ENCODE measurements around the gene TRMT1. TPM values are rescaled to one million over a fixed set of nuclear protein-coding genes. Genes with fewer than 3 reads are reported as not detected.
"Not testable (repeated sequence)": the region's sequence is repeated elsewhere in the genome, so short reads cannot be mapped to it uniquely, and the experiment has no call there.

The TRMT1 gene
- total RNA-seq (2014; rRNA removed; shearing (Covaris generic); ENCODE audit: low replicate concordance) = 107 and 166 TPM in 2 replicates

DNA sequence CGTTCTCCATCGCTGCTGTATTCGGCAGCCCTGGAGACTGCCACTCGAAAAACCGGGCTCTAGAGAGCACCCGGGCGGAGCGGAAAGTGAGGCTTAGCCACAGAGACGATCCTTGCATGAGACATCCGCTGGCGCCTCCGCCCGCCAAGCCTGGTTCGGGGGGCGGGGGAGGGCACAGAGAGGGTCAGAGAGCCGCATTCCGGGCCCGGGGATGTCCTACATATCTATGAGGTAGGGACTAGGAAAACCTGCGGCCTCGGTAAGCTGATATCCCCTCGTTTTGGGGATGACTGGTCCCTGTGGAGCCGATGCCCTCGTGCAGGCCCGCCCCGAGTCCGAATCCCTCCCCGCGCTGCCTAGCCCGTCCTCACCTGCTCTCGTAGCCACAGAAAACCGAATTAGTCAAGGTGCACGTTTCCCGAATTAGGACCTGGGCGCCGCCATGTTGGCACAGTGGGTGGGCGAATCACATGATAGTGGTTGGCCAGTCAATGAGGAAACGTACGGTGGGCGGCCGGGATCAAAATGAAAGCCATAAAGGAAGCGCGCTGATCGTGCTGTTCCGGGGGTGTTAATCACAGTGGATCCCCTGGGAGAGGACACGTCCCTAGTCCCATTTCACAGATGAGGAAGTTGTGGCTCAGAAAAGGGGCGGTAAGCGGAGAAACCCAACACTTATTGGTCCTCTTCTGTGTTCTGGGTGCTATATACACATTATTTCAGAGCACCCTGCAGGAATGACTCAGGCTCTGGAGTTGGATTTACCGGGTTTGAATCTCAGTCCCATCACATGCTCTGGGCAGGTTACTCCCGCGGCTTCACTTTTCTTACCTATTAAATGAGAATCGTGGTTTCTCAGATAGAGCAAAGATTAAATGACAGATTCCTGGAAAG, at the start of gene TRMT1:
TSS of gene TRMT1 (minus strand) at position 459 of the 894 bp plus-strand sequence. CDS start at position 118, 341 bp downstream.
- in situ Hi-C loops (cut with HindIII; ENCODE audit: low pct_unique_long_range_greater_than_20kb, low sequenced_read_pairs) = no loop called here
- peak; percentile 91 for DNase-seq (ENCODE audit: low read depth)

DNA sequence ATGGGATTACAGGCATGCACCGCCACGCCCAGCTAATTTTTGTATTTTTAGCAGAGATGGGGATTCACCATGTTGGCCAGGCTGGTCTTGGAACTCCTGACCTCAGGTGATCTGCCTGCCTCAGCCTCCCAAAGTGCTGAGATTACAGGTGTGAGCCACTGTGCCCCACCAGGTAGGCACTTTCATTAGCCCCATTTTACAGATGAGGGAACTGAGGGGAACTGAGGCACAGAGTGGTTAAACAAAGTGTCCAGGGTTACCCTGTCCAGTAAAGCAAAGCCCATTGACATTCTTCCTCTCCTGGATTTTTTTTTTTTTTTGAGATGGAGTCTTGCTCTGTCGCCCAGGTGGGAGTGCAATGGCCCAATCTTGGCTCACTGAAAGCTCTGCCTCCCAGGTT, 49.6 kb upstream of the TRMT1 start:
- DNase-seq (ENCODE audit: low read depth); in situ Hi-C loops (cut with HindIII; ENCODE audit: low pct_unique_long_range_greater_than_20kb, low sequenced_read_pairs): not testable (repeated sequence)

GRCh38 chr19:13165162-13165997, 48.8 kb upstream of the TRMT1 start:
- peak; percentile 30 for DNase-seq (ENCODE audit: low read depth)
- in situ Hi-C loops (cut with HindIII; ENCODE audit: low pct_unique_long_range_greater_than_20kb, low sequenced_read_pairs) = no loop called here

DNA sequence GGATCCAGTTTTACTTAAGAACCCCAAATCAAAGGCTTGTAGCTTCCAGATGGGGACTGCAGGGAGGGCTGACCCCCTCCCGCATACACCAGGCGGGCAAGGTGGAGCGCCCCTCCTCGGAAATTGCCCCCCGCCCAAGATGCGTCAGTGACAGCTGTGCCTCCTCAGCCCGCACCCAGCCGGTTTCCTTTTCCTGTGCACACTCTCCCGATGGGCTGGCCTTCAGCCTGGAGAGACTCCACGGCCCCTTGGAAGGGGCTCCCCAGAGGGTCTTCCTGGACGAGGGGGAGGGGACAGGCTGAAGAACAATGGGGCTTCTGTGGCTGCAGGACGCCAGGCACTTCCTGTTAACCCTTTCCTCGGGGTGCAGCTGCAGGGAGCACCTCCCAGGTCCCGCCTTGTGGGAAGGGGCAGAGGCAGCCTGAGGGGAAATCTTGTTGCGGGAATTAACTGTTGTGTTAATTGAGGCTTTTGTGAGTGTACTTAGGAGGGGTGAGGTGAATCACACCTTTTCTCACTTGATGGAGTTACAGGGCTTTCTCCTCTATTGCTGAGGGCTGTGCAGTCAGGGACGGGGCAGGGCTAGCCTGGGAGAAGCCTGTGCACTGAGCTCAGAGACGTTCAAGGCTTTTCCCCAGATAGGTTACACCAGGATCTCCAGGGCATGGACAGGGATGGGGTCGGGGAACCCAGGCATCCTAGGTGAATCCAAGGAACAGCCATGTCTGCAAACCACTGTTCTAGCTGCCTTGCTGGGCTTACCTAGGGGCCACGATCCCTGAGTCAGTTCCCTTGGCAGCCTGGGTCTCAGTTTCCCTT, 48.0 kb upstream of the TRMT1 start:
- in situ Hi-C loops (cut with HindIII; ENCODE audit: low pct_unique_long_range_greater_than_20kb, low sequenced_read_pairs) = no loop called here
- DNase-seq (ENCODE audit: low read depth) = peak; percentile 91

GRCh38 chr19:13163609-13164342, 47.2 kb upstream of the TRMT1 start:
- in situ Hi-C loops (cut with HindIII; ENCODE audit: low pct_unique_long_range_greater_than_20kb, low sequenced_read_pairs) = no loop called here
- peak; percentile 97 for DNase-seq (ENCODE audit: low read depth)

DNA sequence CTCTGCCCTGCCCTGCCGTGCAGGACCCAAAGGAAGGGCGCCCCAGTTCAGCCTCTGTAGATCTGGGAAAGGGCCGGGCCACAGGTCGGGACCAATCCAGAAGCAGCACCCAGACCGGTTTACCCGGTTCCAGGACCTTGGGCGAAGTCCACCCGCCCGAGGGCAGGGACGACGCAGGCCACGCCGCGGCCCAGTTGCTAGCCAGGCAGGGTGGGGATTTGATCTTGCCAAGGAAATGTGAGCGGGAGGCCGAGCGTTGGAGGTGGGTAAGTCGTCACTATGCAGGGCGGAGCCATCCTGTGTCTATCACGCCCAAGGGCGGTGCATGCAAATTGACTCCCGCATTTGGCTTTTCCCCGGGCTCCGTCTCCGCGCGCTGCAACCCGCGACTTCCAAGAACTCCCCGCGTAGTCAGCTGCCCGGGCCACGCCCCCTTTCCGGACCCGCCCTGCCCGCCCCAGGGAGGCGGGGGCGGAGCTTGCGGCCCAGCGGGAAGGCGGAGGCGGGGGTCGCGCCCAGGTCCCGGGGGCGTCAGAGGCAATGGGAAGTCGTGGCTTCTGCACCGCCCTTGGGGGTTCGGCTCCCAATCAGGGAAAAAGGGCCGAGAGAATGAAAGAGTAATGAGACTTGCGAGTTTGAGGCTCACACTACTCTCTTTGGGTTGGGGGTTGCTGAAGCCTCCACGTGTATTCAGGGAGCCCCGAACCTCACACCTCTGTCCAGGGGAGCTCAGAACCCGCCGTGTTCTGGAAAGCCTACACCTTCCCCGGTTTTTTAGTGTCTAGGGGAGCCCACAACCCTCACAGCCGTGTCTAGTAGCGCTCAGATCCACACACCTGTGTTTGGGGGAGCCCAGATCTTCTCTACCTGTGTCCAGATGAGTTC, 46.4 kb upstream of the TRMT1 start:
- DNase-seq (ENCODE audit: low read depth) = peak; percentile 97
- in situ Hi-C loops (cut with HindIII; ENCODE audit: low pct_unique_long_range_greater_than_20kb, low sequenced_read_pairs) = no loop called here

DNA sequence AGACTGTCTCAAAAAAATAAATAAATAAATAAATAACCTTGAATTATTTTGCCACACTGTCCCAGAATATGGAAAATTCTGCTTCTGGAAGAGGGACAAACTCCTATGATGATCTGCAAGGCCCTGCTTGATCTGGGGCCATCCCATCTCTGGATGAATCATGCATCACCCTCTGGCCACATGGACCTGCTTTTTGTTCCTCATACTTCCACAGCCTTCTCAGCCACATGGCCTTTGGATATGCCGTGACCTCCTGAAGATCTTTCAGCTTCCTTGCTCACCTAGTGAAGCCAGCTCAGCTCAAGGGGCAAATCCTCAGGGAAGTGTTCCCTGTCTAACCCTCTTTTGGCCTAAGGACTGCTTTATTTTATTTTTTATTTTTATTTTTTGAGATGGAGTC, 44.0 kb upstream of the TRMT1 start:
- in situ Hi-C loops (cut with HindIII; ENCODE audit: low pct_unique_long_range_greater_than_20kb, low sequenced_read_pairs) = no loop called here
- peak; percentile 56 for DNase-seq (ENCODE audit: low read depth)

DNA sequence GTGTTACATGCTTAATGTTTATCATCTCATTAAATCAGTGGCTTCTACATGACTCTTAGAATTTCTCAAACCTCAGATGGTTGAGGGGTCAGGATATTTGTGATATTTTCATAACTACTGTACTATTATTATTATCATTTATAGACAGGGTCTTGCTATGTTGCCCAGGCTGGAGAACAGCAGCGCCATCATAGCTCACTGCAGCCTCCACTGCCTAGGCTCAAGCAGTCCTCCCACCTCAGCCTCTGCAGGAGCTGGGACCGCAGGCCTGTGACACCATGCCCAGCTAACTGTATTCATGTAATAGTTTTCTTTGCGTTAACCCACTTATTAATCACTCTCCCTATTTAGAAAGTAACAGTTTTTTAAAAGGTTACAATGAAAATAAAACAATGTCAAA, 43.2 kb upstream of the TRMT1 start:
- DNase-seq (ENCODE audit: low read depth) = no peak
- in situ Hi-C loops (cut with HindIII; ENCODE audit: low pct_unique_long_range_greater_than_20kb, low sequenced_read_pairs) = no loop called here

GRCh38 chr19:13155472-13156359, 39.2 kb upstream of the TRMT1 start:
- in situ Hi-C loops (cut with HindIII; ENCODE audit: low pct_unique_long_range_greater_than_20kb, low sequenced_read_pairs) = no loop called here

DNA sequence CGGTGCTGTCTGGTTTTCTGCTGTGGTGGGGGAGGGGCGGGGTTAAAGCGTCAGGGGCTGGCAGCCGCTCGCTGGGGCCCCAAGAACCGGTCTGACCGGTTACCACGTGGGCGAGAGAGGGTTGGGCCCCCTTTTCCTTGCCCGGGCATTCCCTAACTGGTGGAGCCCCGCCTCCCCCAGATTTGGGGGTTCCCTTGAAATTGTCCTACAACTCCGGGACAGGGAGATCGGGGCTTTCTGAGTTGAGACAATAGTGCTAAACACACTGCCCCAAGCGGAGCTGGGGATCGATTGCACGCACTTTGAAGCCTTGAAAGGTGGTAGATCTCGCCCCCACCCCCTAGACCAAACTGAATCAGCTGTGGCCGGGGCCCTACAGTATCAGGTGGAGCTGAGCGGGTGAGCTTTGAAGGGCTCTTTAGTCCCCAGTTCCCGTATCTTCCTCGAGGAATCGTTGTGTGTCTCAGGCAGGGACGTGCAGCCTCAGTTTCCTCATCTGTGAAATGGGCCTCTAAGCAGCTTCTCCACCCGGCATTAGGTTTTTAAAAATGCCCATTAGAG, 38.5 kb upstream of the TRMT1 start:
- DNase-seq (ENCODE audit: low read depth) = peak; percentile 72
- in situ Hi-C loops (cut with HindIII; ENCODE audit: low pct_unique_long_range_greater_than_20kb, low sequenced_read_pairs) = no loop called here

More at GRCh38 chr19:13155472-13156359, 39.2 kb upstream of the TRMT1 start:
- peak; percentile 82 for DNase-seq (ENCODE audit: low read depth)

GRCh38 chr19:13154241-13154778, 37.8 kb upstream of the TRMT1 start:
- in situ Hi-C loops (cut with HindIII; ENCODE audit: low pct_unique_long_range_greater_than_20kb, low sequenced_read_pairs) = no loop called here
- DNase-seq (ENCODE audit: low read depth) = peak; percentile 80

DNA sequence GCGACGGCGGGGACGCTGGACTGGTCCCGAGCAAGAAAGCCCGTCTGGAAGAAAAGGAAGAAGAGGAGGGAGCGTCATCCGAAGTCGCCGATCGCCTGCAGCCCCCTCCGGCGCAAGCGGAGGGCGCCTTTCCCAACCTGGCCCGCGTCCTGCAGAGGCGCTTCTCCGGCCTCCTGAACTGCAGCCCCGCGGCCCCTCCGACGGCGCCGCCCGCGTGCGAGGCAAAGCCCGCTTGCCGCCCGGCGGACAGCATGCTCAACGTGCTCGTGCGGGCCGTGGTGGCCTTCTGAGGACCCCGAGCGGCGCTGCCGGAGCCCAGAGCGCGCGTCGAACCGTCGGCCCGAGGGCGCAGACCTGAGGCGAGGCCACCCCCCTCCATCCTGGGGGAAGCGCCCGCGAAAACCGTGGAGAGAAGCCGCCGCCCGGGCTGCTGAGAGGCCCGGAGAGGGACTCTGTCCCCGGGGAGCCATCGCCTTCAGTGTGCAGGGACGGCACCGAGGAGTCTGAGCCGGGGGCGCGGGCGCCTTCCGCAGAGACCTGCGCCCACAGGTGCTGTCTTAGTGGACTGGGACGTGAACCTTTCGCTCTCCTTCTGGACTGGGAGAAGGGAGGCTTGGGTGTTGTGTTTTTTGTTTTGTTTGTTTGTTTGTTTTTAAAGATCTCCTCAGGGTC, 37.2 kb upstream of the TRMT1 start:
- in situ Hi-C loops (cut with HindIII; ENCODE audit: low pct_unique_long_range_greater_than_20kb, low sequenced_read_pairs) = no loop called here
- no peak for DNase-seq (ENCODE audit: low read depth)

DNA sequence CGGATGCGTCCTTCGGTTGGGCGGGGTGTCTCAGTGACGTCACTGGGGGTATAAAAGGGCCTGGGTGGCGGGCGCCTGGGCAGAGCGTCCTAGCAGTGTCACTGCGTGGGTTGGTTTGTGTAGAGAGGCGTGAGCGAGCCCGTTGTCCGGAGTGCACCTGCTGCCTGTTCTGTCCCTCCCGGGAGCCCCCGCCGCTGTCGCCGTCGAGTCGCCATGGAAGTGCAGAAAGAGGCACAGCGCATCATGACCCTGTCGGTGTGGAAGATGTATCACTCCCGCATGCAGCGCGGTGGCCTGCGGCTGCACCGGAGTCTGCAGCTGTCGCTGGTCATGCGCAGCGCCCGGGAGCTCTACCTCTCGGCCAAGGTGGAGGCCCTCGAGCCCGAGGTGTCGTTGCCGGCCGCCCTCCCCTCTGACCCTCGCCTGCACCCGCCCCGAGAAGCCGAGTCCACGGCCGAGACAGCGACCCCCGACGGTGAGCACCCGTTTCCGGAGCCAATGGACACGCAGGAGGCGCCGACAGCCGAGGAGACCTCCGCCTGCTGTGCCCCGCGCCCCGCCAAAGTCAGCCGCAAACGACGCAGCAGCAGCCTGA, 36.5 kb upstream of the TRMT1 start:
- in situ Hi-C loops (cut with HindIII; ENCODE audit: low pct_unique_long_range_greater_than_20kb, low sequenced_read_pairs) = no loop called here
- DNase-seq (ENCODE audit: low read depth) = peak; percentile 96

DNA sequence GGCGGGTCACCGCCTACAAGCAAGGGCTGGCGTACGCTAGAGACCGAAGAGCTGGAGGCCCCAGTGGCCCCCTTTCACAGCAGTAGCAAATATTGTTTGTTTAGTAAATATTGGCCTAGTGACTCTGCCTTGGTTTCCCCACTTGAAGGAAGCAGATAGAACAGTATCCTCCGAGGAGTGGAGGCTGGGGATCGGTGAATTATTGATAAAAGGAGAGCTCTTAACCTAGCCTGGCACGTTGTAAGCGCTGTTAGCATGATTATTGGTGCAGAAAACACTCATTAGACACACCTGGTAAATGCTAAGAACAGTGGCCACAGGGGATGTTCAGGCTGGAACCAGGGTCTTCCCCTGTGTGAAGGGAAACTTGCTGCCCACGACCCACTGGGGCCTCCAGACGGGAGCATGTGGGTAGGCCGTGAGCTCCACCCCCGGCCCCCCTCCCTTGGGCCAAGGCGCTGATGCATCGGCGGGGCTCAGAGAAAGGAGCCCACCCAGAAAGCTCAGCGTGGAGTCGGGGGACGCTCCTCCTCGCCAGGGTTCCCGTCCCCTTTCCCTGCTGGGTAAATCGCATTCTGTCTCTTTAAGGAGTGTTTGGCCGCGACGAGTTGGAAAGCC, 35.9 kb upstream of the TRMT1 start:
- in situ Hi-C loops (cut with HindIII; ENCODE audit: low pct_unique_long_range_greater_than_20kb, low sequenced_read_pairs) = no loop called here
- DNase-seq (ENCODE audit: low read depth) = no peak

Data from Caki2 (cell line).